K562 (cell line): ENCODE data around the gene MYLIP. TPM values are rescaled to one million over a fixed set of nuclear protein-coding genes. Genes with fewer than 3 reads are reported as not detected.

Experiments used
- TCF7L2 ChIP-seq: fragments of 150-350 bp; IDR thresholded peaks from 2 replicates; pipeline ENCODE4 v1.6.1; 2016; ENCODE audit warnings: low read depth, mild to moderate bottlenecking, low read length, moderate library complexity
- TRIM25 ChIP-seq: fragments of 450-650 bp; IDR thresholded peaks from 2 replicates; pipeline ENCODE4 v1.7.0; 2016; ENCODE audit warnings: borderline replicate concordance
- ZFP30 ChIP-seq: fragments of 250-450 bp; sonication (Bioruptor Pico); IDR thresholded peaks from 2 replicates; pipeline ENCODE4 v1.8.0; 2022; ENCODE audit warnings: moderate library complexity, mild to moderate bottlenecking, inconsistent platforms, borderline replicate concordance
- ZNF165 ChIP-seq: fragments of 250-450 bp; sonication (Bioruptor Pico); IDR thresholded peaks from 2 replicates; pipeline ENCODE4 v1.4.0; 2020; ENCODE audit warnings: borderline replicate concordance
- ZNF41 ChIP-seq: fragments of 250-450 bp; sonication (Bioruptor Pico); conservative IDR thresholded peaks from 2 replicates; pipeline ENCODE4 v1.4.0; 2020; ENCODE audit warnings: mild to moderate bottlenecking
- ZNF639 ChIP-seq, 2 experiments: fragments of 200-800 bp in 1 of 2; sonication (Bioruptor generic) in 1 of 2; sonication (generic) in 1 of 2; formaldehyde crosslinking in 1 of 2; IDR thresholded peaks in 1 of 2; conservative IDR thresholded peaks in 1 of 2; 2 replicates each; pipeline versions ENCODE4 v1.5.0 to v1.6.1; 2016 to 2020; ENCODE audit warnings: missing compliant biosample characterization in 1 of 2, missing genetic modification characterization in 1 of 2, missing genetic modification reagents in 1 of 2
- ZNF79 ChIP-seq: fragments of 250-450 bp; sonication (Bioruptor Pico); IDR thresholded peaks from 2 replicates; pipeline ENCODE4 v1.4.0; 2020; ENCODE audit warnings: low read depth, mild to moderate bottlenecking, moderate library complexity
- polyA plus RNA-seq, 8 experiments: library from polyadenylated mRNA; depleted of rRNA in 4 of 8; stranded (reverse) in 5 of 8; unstranded in 3 of 8; fragments of >200 nt; fragmentation: Nextera tagmentation in 2 of 8; fragmentation: Illumina TruSeq in 1 of 8; extraction: Ambion mirVana in 2 of 8; extraction: Trizol in 1 of 8; gene quantifications; 2 replicates each; pipeline versions ENCODE4 v1.2.1 to v1.2.3, GENCODE V29; 2011 to 2014; ENCODE audit warnings: inconsistent platforms in 1 of 8, missing spikeins in 1 of 8
- total RNA-seq, 7 experiments: library from RNA; depleted of rRNA in 6 of 7; stranded (reverse); fragments of >200 nt in 6 of 7; fragmentation: Illumina TruSeq in 2 of 7; extraction: Trizol in 2 of 7; gene quantifications; 2 replicates each; pipeline versions ENCODE4 v1.2.1 to v1.2.3, GENCODE V29; 2011 to 2021; ENCODE audit warnings: low replicate concordance in 1 of 7
- TF ChIP-seq, protein P1 (sequence below): fragments of 200-600 bp; sonication (generic); IDR thresholded peaks from one replicate; pipeline ENCODE4 v1.6.1; 2012; ENCODE audit warnings: mild to moderate bottlenecking, low read depth, low read length, inconsistent platforms
- TF ChIP-seq, protein P2 (sequence below): IDR thresholded peaks from 2 replicates; pipeline ENCODE4 v1.6.1; 2014; ENCODE audit warnings: antibody characterized with exemption

Gene MYLIP
- total and polyA plus RNA-seq, 9 of the 15 experiments (the other 6 are each of a cell fraction or from before 2014, with no cell fraction given) = 10.8 to 43.5 (median 31.5) TPM

GRCh38 chr6:16108921-16109658 lies 19.8 kb upstream of the MYLIP start (continued):
- peak in 1 of 2 experiments; percentile 91; a peak in 2 of 4 replicates for TF ChIP-seq ZNF639 (CRISPR knock-in tag; conservative IDR thresholded peaks at IDR 0.05 in 1 of 2, IDR thresholded peaks at IDR 0.05 in 1 of 2)
- peak; percentile 46 for TF ChIP-seq ZNF41 (CRISPR knock-in tag)
- no peak for TF ChIP-seq ZFP30 (CRISPR knock-in tag)
- TF ChIP-seq ZNF79 = no peak
- TF ChIP-seq TCF7L2 = no peak
- TF ChIP-seq ZNF165 = 0 out of 2 replicates have a peak, but pooled peaks have one; percentile 30
- TF ChIP-seq TRIM25 = no peak
- TF ChIP-seq, protein P1, sequence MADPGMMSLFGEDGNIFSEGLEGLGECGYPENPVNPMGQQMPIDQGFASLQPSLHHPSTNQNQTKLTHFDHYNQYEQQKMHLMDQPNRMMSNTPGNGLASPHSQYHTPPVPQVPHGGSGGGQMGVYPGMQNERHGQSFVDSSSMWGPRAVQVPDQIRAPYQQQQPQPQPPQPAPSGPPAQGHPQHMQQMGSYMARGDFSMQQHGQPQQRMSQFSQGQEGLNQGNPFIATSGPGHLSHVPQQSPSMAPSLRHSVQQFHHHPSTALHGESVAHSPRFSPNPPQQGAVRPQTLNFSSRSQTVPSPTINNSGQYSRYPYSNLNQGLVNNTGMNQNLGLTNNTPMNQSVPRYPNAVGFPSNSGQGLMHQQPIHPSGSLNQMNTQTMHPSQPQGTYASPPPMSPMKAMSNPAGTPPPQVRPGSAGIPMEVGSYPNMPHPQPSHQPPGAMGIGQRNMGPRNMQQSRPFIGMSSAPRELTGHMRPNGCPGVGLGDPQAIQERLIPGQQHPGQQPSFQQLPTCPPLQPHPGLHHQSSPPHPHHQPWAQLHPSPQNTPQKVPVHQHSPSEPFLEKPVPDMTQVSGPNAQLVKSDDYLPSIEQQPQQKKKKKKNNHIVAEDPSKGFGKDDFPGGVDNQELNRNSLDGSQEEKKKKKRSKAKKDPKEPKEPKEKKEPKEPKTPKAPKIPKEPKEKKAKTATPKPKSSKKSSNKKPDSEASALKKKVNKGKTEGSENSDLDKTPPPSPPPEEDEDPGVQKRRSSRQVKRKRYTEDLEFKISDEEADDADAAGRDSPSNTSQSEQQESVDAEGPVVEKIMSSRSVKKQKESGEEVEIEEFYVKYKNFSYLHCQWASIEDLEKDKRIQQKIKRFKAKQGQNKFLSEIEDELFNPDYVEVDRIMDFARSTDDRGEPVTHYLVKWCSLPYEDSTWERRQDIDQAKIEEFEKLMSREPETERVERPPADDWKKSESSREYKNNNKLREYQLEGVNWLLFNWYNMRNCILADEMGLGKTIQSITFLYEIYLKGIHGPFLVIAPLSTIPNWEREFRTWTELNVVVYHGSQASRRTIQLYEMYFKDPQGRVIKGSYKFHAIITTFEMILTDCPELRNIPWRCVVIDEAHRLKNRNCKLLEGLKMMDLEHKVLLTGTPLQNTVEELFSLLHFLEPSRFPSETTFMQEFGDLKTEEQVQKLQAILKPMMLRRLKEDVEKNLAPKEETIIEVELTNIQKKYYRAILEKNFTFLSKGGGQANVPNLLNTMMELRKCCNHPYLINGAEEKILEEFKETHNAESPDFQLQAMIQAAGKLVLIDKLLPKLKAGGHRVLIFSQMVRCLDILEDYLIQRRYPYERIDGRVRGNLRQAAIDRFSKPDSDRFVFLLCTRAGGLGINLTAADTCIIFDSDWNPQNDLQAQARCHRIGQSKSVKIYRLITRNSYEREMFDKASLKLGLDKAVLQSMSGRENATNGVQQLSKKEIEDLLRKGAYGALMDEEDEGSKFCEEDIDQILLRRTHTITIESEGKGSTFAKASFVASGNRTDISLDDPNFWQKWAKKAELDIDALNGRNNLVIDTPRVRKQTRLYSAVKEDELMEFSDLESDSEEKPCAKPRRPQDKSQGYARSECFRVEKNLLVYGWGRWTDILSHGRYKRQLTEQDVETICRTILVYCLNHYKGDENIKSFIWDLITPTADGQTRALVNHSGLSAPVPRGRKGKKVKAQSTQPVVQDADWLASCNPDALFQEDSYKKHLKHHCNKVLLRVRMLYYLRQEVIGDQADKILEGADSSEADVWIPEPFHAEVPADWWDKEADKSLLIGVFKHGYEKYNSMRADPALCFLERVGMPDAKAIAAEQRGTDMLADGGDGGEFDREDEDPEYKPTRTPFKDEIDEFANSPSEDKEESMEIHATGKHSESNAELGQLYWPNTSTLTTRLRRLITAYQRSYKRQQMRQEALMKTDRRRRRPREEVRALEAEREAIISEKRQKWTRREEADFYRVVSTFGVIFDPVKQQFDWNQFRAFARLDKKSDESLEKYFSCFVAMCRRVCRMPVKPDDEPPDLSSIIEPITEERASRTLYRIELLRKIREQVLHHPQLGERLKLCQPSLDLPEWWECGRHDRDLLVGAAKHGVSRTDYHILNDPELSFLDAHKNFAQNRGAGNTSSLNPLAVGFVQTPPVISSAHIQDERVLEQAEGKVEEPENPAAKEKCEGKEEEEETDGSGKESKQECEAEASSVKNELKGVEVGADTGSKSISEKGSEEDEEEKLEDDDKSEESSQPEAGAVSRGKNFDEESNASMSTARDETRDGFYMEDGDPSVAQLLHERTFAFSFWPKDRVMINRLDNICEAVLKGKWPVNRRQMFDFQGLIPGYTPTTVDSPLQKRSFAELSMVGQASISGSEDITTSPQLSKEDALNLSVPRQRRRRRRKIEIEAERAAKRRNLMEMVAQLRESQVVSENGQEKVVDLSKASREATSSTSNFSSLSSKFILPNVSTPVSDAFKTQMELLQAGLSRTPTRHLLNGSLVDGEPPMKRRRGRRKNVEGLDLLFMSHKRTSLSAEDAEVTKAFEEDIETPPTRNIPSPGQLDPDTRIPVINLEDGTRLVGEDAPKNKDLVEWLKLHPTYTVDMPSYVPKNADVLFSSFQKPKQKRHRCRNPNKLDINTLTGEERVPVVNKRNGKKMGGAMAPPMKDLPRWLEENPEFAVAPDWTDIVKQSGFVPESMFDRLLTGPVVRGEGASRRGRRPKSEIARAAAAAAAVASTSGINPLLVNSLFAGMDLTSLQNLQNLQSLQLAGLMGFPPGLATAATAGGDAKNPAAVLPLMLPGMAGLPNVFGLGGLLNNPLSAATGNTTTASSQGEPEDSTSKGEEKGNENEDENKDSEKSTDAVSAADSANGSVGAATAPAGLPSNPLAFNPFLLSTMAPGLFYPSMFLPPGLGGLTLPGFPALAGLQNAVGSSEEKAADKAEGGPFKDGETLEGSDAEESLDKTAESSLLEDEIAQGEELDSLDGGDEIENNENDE = no peak
- TF ChIP-seq, protein P2, sequence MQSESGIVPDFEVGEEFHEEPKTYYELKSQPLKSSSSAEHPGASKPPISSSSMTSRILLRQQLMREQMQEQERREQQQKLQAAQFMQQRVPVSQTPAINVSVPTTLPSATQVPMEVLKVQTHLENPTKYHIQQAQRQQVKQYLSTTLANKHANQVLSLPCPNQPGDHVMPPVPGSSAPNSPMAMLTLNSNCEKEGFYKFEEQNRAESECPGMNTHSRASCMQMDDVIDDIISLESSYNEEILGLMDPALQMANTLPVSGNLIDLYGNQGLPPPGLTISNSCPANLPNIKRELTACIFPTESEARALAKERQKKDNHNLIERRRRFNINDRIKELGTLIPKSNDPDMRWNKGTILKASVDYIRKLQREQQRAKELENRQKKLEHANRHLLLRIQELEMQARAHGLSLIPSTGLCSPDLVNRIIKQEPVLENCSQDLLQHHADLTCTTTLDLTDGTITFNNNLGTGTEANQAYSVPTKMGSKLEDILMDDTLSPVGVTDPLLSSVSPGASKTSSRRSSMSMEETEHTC = no peak
